AG08395 (cell line): ENCODE results near the gene NUDT11.
A peak's percentile ranks its signal among the peaks of the same experiment; 100 is the strongest.
"Not testable (repeated sequence)": the region's sequence is repeated elsewhere in the genome, so short reads cannot be mapped to it uniquely, and the experiment has no call there.

ENCODE experiments used
- DNase-seq: peaks from one replicate; pipeline ENCODE4 v3.0.0; 2012; ENCODE audit warnings: mixed read lengths, low spot score

NUDT11 gene

GRCh38 chrX:51496501-51497291 lies at the start of gene NUDT11:
Gene NUDT11 (minus strand): TSS chrX:51496592. CDS start chrX:51496444, 148 bp downstream.
- DNase-seq: peak; percentile 66

DNA sequence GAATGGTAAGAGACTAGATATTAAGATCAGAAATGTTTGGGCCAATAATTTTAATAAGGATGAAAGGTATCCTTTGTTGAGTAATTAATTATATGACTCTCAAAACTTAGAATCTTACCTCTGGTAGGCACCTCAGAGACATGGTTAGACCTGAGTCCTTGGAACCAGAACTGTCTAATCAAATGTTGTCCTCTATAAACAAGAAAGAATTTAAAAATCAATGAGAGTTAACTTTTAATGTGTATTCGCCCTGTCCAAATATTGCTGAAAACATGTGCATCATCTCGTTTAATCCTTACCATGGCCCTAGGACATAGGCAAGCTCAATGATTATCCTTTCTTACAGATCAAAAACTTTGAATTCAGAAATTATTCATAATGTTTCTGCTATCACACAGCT lies 24.0 kb upstream of the NUDT11 start:
- no peak for DNase-seq

DNA sequence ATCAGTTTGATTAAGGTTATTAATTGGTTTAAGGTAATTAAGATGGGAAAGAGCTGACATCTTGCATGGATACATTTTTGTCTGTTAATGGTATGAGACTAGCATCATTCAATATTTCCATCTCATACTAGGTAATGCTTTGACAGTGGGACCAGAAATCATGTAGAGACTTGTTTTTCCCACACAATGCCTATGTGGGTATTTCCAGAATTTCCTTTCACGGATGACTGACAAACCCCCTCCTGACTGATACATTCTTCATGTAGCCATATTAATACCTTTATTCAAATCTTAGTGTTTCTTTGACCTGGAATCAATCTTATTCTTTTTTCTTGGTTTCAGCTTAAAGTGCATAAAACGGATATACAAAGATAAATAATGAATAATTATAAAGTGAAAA lies 22.7 kb upstream of the NUDT11 start:
- not testable (repeated sequence) for DNase-seq

DNA sequence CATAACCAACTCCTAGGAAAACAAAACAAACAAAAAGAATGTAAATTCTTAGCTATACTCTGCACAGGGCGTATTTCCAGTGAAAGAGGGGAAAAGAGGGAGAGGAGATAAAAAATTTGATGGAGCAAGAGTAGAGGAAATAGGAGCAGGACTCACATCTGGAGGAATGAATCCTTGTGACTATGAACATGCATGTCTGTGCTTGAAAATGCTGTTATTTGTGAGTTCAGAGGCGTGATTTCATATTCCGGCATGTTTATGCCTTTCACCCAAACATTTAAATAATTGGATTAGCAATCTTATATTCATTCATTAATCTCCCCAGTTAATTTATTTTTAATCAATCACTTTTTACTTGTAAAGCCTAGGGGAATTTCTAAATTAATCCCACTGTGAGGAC lies 11.2 kb upstream of the NUDT11 start:
- no peak for DNase-seq

GRCh38 chrX:51495701-51496488 lies 497 bp downstream of the NUDT11 start:
- DNase-seq: peak; percentile 5

DNA sequence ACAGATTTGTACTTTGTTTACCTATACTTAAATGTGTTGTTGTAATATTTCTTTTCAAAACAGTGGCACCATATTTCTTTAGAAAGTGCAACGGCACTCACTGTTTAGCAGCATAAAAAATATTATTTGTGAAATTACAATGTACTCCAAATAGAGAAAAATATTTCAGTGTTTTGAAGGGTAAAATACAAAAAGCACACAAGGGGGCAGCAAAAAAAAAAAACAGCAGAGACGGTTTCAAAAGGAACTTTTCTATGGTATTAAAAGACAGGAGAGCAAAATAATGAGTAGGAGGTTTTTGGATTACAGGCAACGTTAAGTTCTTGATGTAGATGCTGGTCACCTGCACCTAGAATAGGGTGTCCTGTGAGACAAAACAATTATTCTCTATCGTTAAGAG lies 2.0 kb downstream of the NUDT11 start:
- no peak for DNase-seq

- peak; percentile 9 for DNase-seq
Measured at GRCh38 chrX:51487960-51488267, 8.5 kb downstream of the NUDT11 start.

- no peak for DNase-seq
Measured at GRCh38 chrX:51484616-51485015, 11.8 kb downstream of the NUDT11 start.

DNA sequence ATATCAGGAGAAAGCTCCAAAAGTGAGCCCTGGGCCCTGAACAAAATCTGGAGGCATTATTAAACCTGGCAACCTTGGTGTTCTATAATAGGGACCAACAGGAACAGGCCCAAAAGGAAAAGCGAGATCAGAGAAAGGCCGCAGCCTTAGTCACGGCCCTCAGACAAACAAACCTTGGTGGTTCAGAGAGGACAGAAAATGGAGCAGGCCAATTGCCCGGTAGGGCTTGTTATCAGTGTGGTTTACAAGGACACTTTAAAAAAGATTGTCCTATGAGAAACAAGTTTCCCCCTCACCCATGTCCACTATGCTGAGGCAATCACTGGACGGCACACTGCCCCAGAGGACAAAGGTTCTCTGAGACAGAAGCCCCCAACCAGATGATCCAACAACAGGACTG lies 14.0 kb downstream of the NUDT11 start:
- DNase-seq: not testable (repeated sequence)

DNA sequence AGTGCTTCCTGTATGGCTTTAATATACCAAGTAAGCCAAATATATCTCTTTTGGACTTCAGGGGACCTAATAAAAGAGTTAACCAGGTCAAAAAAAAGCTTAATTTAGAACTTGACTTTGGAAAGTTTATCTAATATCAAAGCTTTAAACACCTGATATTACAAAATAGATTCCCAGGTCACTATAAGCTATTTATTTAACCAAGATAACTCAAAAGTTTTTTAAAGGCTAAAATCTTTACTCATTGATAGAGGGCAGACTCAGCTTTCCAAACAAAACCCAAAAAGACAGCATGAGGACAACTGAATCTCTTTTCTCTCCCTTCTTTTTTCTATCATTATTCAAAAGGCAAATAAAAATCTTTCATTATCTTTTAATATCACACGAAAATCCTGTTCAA lies 19.5 kb downstream of the NUDT11 start:
- no peak for DNase-seq

DNA sequence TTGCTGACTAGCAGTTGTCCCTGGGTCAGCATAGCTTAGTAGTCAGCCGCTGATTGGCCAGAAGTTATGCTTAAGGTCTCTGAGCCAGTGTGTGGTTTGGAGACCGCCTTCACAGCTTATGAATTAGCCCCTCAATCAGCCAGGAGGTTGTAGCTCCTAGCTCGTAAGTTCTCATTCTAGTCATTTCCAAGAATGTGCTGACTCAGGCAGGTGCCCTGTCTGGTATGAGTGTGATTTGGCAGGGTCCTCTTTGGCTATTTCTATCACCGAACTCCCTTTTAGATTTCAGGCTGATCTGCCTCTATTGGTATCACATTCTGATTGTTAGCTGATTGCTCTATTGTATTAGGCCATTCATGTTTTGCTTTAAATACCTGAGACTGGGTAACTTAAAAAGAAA lies 33.1 kb downstream of the NUDT11 start:
- DNase-seq: no peak

GRCh38 chrX:51461053-51462044 lies 35.0 kb downstream of the NUDT11 start:
- peak; percentile 30 for DNase-seq

GRCh38 chrX:51459125-51459524 lies 37.3 kb downstream of the NUDT11 start:
- DNase-seq: peak; percentile 5

- no peak for DNase-seq
Measured at GRCh38 chrX:51456814-51457213, 39.6 kb downstream of the NUDT11 start.

GRCh38 chrX:51456246-51456645 lies 40.1 kb downstream of the NUDT11 start:
- no peak for DNase-seq

DNA sequence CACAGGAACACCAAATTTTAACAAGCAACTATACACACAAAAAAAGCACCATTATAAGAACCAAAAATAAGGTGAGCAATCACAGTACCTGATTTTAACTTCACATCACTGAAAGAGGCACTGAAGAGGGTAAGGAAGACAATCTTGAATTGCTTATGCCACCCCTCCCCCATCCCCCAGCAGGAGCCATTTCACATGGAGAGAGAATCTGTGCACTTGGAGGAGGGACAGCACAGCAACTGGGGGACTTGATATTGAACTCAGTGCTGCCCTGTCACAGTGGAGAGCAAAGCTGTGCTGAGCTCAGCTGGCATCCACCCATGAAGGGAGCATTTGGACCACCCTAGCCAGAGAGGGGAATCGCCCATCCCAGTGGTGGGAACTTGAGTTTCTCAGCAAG lies 56.0 kb downstream of the NUDT11 start:
- DNase-seq: no peak
